Stomach (tissue), 4 donors: ENCODE results near the gene FMN1.

Experiments
- POLR2AphosphoS5 ChIP-seq, 3 donors: sonication (generic); formaldehyde crosslinking; IDR thresholded peaks; one replicate each; pipeline ENCODE4 v1.6.1; 2016; ENCODE audit warnings: antibody characterized with exemption in 3 of 3
- TF ChIP-seq, protein P1 (sequence below), 7 experiments: fragments of 450-650 bp in 4 of 7; fragments of 200-600 bp in 3 of 7; sonication (generic) in 3 of 7; IDR thresholded peaks; one replicate each; pipeline ENCODE4 v1.5.1; 2016 to 2019; ENCODE audit warnings: antibody characterized with exemption in 7 of 7, control low read depth in 2 of 7, mild to moderate bottlenecking in 1 of 7

GRCh38 chr15:33150431-33150941 lies 44.0 kb downstream of the FMN1 start:
- TF ChIP-seq, protein P1, sequence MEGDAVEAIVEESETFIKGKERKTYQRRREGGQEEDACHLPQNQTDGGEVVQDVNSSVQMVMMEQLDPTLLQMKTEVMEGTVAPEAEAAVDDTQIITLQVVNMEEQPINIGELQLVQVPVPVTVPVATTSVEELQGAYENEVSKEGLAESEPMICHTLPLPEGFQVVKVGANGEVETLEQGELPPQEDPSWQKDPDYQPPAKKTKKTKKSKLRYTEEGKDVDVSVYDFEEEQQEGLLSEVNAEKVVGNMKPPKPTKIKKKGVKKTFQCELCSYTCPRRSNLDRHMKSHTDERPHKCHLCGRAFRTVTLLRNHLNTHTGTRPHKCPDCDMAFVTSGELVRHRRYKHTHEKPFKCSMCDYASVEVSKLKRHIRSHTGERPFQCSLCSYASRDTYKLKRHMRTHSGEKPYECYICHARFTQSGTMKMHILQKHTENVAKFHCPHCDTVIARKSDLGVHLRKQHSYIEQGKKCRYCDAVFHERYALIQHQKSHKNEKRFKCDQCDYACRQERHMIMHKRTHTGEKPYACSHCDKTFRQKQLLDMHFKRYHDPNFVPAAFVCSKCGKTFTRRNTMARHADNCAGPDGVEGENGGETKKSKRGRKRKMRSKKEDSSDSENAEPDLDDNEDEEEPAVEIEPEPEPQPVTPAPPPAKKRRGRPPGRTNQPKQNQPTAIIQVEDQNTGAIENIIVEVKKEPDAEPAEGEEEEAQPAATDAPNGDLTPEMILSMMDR (IDR thresholded peaks at IDR 0.05): no peak
- no peak for TF ChIP-seq POLR2AphosphoS5 (IDR thresholded peaks at IDR 0.05)
